Fibroblast of the conjunctiva (primary cell): Measurements from ENCODE around the gene PTPRT.

ENCODE experiments used
- DNase-seq: peaks from one replicate; pipeline ENCODE4 v3.0.0-alpha.2; 2010; ENCODE audit warnings: low read depth

Gene PTPRT

DNA sequence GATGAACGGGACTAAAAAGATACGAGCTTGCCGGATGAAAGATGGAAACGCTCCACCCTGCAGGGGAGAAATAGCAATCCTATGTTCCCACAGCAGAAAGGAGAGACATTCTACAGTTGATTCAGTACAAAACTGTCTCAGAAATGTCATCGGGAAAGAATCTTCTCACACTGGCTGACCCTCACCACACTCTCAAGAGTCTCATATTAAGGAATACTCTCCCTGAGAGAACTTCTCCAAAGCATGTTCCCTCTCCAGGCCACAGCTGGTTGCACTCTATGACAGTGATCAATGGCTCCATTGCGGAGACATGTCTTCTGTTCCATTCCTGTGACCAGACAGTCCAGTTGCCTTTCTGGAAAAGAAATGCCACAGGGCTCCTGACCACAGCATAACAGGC is 813.6 kb downstream of the PTPRT start:
- DNase-seq, result no peak

- no peak for DNase-seq
These were observed 816.7 kb downstream of the PTPRT start for GRCh38 chr20:42373049-42373448.

DNA sequence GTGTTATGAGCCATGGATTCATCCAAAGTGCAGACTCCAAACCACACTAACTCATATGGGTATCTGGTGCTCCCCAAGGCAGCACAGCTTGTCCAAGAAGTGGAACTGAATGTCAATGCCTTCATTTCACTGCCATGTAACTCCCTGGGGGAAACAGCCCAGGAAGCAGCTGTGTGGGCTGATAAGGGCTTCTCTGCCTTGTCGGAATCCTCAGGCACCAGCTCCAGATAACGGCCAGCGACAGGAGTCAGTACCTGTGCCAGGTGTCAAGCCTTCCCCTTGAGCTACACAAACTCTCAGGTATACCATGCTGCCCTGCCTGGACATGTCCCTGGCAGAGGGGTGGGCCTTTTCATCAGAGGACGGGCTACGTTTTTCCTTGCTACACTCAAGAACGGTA is 819.6 kb downstream of the PTPRT start:
- no peak for DNase-seq

DNA sequence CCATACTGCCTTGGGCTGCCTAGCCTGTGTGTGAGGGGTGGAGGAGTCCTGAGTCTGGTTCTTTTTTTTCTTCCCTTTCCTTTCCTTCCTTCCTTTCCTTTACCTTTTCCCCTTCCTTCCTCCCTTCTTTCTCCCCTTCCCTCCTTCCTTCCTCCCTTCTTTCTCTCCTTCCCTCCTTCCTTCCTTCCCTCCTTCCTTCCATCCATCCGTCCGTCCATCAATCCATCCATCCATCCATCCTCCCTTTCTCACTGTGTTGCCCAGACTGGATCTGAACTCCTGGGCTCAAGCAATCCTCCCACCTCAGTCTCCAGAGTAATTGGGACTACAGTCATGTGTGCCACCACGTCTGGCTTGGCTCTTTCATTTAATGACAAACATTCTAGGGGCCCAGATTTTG is 820.8 kb downstream of the PTPRT start:
- DNase-seq, result no peak

DNA sequence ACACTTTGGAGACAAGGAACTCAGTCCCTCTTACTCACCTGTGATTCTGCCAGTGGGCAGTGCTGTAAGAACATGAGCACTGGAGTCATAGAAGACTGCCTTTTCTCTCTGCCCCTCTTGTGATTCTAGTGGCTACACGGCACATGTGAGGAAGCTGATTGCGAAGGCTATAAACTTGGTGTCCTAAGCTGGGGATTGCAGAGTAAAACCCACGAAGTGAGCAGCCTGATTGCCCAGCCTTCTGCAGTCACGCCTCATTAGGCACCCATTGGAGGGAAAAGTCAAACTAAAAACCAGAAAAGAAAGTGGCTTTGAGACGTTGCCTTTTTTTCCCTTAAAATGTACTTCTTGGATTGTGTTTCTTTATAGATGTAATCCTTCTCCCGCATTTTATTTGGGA is 823.1 kb downstream of the PTPRT start:
- no peak for DNase-seq

DNA sequence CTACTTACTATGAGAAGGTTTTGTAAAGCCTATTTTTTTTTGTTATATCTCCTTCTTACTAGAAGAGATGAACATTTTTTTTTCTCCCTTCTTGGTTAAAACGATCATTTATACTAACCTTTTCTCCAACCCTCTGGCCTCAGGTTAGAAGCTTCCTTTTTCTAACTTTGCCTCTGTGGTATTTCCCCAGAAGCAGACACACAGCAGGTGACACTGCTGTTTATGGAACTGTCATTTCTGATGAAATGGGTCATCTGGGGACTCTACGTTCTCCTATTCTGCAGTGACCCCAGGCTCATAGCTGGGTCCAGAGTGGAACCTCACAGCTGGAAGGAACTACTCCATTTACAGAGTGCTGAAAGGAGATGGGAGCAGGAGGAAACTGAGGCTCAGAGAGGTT is 825.3 kb downstream of the PTPRT start:
- DNase-seq, result no peak

DNA sequence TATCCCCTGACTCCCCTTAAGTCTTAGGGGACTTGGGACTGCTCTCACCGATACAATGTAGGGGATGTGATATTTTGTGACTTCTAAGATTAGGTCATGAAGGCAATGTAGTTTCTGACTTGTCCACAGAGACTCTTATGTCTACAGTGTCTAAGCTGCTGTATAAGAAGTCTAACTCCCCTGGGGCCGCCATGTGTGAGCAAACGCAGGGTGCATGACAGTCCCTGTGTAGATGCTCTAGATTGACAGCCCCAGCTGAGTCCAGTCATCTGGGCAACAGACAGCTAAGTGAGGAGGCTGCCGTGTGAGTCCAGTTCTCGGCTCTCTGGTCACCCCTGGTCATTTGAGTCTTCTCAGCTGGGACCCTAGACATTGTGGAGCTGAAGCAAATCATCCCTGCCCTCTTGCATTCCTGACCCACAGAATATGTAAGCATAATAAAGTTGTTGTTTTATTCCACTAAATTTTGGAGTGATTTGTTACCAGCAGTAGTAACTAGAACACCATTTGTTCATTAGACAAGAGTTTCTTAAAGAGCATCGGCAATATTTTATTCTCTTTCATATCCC is 828.2 kb downstream of the PTPRT start:
- no peak for DNase-seq

DNA sequence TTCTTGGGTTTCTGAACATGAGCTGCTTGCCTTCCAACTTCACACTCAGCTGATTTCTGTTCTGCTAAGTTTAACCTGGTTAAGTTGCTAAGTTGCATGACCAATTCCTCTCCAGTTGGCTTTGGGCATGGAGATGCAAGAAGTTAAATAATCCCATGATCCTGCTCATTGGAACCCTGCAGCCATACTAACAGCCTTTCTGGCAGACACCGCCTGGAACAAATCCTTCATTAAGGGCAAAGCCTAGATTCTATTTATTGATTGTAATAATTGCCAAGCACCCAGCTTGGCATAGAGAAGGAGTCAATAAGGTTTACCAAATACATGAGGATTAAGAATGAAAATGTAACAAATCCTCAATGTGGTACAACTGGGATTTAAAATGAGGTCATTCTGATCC is 829.1 kb downstream of the PTPRT start:
- no peak for DNase-seq

DNA sequence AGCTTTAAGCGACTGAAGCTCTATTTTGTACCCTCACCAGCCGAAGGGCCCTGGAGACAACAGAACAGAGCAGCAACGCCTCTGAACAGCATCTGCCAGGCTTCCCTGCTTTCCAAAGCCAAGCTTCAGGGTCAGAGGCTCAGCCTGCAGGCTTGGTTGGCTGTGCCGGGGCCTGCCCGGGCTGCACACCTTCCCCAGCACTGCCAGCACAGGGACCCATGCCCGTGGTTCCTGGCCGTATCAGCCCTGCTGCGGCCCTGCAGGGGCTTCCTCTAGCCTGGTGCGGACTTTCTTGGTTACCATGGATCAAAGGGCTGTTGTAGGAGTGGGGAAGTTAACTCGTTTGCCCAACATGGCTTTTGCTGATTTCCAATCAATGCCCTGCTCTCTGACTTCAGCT is 830.1 kb downstream of the PTPRT start:
- DNase-seq, result no peak

DNA sequence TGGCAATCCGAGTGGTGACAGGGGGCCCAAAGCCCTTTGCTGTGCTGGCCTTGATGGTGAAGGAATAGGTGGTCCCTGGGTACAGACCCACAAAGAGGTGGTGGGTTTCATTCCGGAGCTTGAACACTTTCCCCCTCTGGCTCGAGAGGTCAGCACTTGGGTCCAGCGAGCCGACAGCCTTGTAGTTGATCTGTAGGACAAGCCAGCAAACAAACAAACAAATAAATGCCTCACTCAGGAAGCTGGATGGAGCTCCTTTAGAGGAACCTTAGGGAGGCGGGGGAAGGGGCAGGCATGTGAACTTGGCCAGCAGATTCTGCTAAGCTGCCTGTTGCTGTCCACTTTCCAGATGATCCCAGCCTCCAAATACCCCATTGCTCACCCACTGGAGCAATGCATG is 837.6 kb downstream of the PTPRT start:
- no peak for DNase-seq

- DNase-seq, result no peak
These were observed 839.2 kb downstream of the PTPRT start for GRCh38 chr20:42350521-42350920.

DNA sequence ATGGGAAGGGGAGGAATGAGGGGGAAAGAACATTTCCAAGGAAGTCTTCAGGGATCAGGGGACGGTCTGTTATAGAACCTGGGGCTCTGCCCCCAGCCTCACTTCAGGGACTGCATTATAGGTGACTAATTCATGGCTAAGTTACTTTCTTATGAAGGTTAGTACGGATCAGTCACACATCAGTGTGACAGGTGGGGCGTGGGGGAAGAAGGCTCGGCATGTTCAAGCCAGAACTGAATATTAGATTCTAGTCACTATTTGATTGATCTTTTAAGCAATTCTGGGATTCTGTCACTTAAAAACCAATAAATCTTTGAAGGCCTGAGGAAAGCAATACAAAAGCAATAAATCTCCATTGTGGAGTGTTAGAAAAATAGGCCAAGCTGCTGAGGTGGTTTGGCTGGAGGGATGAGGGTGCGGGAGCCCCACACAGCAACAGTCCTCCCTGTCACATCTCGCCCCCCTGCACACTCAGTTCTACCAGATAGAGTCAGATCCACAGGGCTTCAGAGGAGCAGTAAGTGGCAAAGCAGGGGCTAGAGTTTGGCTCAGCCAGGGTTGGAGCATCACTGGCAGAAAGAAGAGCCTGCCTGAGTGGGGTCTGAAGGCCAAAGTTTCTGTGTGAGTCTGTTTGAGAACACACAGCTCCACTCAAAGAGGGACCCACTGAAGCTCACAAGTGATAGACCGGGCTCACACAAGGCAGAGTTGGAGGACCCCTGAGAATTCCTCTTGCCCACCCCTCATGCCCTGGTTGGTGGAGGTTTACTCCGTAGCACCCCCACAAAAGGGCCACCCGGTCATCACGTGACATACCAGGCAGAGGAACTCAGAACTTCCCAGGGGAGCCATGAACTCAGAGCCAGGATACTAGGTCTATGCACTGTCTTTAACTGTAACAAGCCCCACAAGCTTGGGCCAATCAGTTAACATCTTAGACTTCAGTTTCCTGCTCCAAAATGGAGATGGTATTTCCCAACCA is 843.2 kb downstream of the PTPRT start:
- DNase-seq, result no peak

- no peak for DNase-seq
These were observed 848.1 kb downstream of the PTPRT start for GRCh38 chr20:42341654-42342053.

- DNase-seq, result no peak
These were observed 849.3 kb downstream of the PTPRT start for GRCh38 chr20:42340368-42340767.

- no peak for DNase-seq
These were observed 851.2 kb downstream of the PTPRT start for GRCh38 chr20:42338294-42339201.

- DNase-seq, result no peak
These were observed 853.1 kb downstream of the PTPRT start for GRCh38 chr20:42336576-42336975.

- no peak for DNase-seq
These were observed 870.3 kb downstream of the PTPRT start for GRCh38 chr20:42319252-42320013.

- no peak for DNase-seq
These were observed 876.0 kb downstream of the PTPRT start for GRCh38 chr20:42313704-42314103.

DNA sequence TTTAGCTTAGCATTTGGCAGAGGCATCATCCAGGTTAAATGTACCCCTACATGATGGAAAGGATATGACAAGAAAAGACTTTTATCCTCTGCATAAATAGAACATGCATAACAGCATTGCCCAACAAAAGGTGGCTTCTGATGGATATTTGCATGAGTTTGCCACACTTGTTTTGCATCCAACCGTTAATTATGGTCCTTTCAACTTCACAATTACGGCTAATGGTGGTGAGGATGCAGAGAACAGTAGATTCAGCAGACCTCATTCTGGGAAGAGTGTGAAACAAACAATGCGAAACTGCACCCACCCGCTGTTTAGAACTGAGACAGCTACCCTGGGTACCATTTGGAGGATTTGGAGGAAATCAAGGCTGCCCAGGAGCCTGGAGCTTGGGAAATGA is 880.7 kb downstream of the PTPRT start:
- no peak for DNase-seq

DNA sequence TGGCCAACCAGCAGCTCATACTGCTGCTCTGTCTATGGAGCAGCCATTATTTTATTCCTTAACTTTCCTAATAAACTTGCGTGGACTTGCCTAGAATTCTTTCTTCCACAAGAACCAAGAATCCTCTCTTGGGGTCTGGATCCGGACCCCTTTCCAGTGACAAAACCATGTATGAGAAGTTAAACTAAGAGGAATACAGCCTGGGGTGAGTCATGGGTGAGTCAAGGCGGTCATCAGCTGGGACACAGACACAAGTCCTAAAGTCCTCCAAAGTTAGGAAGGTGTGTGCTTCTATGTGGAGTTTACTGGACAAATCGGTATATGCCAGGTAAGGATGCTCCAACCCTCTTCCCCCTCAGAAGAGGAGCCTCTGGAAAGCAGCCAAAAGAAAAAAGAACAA is 881.5 kb downstream of the PTPRT start:
- no peak for DNase-seq

DNA sequence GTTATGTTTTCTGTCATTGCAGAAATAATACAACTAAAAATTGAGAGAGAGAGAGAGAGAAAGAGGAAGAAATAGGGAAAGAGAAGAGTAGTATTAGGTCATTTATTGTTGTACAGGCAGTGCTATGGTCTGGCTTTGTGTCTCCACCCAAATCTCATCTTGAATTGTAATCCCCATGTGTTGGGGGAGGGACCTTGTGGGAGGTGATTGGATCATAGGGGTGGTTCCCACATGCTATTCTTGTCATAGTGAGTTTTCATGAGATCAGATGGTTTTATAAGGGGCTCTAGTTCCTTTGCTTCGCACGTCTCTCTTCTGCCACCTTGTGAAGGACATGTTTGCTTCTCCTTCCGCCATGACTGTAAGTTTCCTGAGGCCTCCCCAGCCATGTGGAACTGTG is 894.1 kb downstream of the PTPRT start:
- DNase-seq, result no peak

DNA sequence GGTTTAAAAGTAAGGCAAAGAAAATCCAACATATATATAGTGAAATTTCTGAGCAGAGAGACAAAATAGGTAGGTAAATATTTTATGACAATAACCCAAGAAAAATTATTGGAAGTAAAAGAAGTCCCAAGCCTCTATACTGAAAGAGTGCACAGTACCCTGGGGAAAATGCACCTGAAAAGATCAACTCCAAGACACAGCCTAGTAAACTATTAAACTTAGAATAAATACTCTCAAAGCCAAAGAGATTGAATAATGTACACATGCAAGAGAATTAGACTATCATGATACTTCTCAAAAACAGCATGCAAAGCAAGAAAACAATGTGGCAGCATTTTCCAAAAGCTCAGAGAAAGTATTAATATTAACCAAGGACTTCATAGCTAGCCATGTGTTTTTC is 894.7 kb downstream of the PTPRT start:
- DNase-seq, result no peak
